GM19351 (cell line): ENCODE measurements around the gene SHOC2.

Source experiments
- ATAC-seq: cut with Tn5 transposase; IDR thresholded peaks from one replicate; pipeline ENCODE4 v1.9.1; 2021; ENCODE audit warnings: mild to moderate bottlenecking, moderate library complexity; ENCODE audit not compliant: unreplicated experiment

Gene SHOC2

DNA sequence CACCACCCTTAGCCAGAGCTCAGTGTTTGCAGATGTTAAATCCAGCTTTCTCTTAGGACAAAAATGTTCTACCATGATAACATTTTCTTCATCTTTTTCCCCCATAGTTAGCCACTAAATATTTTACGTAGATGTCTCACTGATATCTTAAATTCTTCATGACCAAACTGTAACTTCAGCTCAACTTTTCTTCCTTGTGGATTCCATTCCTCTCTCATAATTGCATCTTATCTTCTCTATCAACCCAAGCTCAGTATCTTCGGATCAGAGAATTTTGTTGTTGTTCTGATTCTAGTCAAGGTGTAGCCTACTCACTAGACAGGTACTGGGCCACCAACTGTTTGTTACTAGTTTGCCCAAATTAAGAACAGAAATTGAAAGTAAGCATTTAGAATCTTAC is 60.2 kb downstream of the SHOC2 start:
- ATAC-seq: no peak

DNA sequence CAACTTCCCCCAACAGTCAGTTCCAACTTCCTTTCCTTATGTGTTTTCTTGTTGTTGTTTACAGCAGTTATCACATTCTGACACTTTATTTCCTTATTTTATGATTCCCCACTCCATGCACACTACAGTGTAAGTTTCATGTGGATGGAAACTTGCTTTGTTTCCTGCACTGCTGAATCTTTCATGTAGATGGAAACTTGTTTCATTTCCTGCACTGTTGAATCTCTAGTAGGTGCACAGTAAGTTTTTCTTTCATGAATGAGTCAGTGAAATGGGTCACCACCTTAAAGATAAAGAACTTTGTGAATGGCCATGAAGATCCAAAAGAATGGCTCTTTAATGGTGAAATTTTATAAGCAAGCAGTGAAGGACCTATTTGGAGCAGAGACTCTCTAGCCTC is 61.4 kb downstream of the SHOC2 start:
- ATAC-seq: no peak

DNA sequence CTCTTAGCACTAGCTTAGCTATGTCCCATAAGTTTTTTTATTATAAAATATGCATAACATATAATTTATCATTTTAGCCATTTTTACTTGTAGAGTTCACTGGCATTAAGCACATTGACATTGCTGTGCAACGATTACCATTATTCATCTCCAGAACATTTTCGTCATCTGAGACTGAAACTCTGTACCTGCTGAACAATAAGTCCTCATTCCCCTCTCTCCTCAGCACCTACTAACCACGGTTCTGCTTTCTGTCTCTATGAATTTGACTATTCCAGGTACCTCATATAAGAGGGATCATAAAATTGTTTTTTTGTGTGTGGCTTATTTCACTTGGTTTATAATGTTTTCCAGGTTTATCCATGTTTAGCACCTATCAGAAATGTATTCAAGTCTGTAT is 64.1 kb downstream of the SHOC2 start:
- ATAC-seq: no peak

DNA sequence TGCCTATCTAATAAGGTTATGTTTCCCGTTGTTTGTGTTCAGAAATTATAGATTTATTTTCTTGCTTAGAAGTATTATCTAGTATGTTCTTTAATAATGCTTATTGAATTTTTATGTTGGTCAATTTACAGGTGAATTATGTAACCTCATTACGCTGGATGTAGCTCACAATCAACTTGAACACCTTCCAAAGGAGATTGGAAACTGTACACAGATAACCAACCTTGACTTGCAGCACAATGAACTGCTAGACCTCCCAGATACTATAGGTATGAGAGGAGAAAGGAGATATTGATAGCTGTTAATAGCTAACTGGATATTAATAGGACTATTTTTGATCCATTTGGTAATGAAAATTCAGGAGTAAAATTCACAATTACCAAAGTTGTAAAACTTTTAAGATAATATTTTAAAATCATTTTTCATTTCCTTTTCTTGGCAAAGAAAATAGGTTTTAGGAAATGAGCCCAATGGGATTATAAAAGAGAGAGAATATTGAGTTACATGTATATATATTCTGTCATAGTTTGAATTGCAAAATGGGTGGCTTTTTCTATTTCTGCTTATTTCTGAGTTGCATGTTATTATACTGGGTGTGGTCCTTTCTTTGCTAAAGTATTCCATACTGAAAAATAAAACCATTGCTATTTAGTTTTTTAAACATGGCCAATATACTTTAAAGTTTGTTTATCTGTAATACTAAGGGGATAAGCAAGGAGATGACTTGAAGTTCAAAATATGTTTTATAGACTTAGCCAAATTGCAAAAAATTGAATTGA is 66.3 kb downstream of the SHOC2 start:
- no peak for ATAC-seq

DNA sequence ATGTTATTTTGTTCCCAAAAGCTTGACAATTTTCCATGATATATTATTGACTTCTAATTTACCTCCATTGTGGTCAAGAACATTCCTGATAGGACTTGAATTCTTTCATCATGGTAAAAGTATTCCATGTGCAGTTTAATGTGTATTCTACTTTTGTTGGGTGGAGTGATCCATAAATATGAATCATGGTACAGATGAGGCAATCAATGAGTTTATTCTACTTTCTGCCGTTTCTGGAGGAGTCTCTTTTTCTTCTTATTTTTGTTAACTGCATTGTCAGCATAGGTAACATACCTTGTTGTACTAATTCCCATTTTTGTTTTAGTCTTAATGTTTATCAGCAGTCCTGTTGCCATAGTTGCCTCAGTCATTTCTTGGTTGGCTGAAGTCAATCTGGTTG is 69.6 kb downstream of the SHOC2 start:
- no peak for ATAC-seq

DNA sequence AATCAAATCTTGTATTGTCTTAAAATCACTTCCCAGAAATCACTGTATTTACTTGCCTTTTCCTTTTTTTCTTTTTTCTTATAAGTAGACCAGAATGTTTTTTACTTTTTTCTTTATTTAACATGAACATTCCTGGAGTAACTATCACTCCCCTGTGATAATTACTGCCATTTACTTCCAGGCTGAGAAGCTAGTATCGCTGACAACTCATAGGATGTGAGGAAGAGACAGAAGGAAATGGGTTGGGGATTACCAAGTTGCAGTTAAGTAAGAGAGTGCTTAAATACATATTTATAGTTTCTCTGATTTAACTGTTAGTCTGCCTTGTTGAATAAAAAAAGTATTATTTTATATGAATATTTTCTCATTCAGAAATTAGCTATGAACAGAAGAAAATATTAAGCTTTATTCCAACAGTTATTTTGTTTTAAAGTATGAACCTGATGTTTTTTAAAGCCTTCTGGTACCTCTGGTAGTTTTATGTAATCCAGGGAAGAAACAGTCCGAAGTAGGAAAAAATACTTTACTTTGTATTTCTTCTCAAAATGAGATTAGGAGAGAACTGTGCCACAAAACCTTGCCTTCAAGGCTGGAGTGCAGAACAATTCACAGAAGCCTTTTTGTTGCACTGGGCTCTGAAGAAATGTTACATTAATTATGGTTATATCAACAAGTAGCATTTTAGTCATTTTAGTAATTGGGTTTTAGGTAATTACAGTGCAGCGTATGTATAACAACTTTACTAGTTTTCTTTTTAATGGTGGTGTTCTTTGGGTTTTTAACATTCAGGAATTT is 72.8 kb downstream of the SHOC2 start:
- ATAC-seq: no peak

DNA sequence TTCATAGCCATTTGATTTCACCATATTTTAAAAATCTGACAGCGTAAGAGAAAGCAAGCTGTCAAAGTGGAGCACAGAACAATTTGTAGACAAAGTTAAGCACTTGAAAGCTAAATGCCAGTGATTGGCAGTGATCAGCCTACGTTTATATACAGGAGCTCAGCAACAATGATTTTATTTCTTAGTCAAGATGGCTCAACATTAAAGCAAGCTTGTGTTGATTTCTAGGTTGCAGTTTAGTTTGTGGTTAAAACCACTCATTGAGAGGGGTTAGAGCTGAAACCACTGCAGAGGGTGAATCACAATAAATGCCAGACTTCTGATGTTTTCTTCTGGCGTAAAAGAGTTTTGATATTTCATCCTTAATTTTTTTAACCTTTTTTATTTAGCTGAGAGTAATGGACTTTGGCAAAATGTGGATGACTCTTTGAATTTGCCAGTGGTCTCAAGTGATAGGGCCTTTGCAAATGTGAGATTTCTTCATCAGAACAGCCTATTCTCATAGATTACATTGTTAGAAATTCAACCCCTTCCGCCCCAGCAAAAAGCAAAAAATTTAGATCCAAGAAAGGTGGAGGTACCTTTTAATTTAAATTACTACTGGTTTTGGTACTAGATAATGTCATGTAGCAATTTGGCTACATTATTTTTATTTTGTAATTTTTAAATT is 73.8 kb downstream of the SHOC2 start:
- ATAC-seq: peak; percentile 49

DNA sequence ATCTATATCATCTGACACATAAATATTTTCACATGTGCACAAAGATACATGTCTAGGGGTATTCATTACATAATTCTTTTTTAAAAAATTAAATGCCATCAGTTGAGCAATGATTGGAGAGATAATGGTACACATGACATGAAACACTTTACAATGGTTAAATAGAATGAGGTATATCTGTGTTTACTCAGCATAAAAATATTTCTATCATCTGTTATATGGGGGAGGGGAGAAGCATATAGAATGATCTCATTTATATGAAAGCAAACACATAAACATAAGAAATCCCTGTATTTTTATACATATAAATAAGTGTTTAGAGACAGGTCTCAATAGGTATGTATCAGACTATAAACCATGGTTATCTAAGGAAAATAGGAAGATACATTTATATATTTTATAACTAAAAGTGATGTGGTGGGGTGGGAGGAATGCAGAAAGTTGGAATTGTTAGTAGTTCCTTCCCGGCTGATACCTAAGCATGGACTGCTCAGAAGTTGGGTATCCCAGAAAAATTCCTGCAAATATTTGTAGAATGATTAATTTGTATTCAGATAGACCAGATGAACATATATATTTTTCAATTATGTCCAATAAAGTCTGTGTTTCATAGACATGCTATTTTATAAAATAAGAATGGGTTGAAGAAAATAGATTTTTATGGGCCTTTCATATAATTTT is 75.1 kb downstream of the SHOC2 start:
- no peak for ATAC-seq

DNA sequence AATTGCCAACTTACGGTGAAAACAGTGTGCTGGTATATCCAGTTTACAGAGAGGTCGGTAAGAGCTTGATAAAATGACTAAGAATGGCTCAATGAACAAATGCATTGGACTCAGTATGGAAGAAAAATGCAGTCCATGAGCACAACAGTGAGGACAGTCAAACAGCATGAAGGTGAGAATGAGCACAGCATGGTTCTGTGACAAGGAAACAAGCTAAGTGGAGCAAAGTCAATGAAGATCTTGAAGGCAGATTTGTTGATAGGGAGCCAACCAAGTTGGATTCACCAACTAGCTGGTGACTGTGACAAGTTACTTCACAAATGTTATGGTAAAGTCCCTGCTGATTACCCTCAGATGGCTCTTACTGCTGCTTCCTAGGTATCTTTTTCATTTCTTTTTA is 75.9 kb downstream of the SHOC2 start:
- no peak for ATAC-seq

DNA sequence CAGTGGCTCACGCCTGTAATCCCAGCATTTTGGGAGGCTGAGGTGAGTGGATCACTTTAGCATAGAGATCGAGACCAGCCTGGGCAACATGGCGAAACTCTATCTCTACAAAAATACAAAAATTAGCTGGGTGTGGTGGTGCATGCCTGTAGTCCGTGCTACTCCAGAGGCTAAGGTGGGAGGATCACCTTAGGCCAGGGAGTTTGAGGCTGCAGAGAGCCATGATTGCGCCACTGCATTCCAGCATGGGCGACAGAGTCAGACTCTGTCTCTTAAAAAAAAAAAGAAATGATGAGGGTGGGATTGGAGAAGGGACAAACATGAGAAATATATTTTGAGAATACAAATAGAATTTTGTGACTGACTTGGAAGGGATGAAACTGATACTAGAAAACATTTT is 76.9 kb downstream of the SHOC2 start:
- no peak for ATAC-seq

DNA sequence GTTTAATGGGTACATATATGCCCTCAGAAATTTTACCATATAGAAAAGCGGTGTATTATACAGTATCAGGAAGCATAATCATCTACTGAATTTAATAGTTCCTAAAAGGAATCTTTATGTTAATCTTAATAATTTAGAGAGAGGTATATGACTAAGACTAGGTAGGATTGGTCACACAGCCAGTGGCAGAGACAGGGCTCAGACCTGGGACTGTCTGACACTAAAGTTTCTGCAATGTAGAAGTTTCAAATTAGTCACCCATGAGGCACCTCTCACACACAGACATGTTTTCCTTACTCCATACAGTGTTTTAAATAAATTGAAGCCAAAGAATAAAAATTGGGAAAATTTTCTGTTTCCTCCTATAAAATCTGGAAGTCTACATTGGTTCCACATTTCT is 84.6 kb downstream of the SHOC2 start:
- ATAC-seq: no peak

DNA sequence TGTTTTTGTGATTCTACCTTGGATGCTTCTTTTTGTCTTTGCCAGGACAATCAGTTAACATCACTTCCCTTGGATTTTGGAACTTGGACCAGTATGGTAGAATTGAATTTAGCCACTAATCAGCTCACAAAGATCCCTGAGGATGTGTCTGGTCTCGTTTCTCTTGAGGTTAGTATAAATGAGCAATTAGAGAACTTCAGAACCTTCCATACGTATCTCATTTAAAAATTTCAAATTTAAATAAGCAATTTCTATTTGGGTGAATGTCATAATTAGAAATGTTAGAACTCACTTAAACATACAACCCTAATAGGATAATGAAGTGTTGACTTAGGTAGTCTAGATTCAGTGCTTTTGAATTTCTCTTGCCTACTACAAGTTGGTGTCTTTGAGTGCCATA is 88.1 kb downstream of the SHOC2 start:
- ATAC-seq: no peak

DNA sequence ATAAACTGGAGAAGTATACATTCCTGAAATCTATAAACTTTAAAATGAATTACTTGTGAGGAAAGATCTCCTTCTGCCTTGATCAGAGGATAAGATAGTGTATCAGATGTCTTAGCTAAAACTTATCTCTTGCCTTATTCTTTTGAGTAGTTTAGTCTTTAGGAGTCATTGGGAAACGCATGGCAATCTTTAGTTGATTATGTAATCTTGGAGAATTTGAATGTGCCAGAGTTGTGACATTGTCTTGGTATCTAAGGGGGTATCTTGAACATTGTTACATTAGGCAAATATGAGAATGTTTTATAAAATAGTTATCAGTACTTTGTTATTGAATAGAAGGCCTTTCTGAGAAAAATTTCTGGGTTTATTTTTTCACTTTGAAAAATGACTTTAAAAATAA is 95.8 kb downstream of the SHOC2 start:
- ATAC-seq: no peak

DNA sequence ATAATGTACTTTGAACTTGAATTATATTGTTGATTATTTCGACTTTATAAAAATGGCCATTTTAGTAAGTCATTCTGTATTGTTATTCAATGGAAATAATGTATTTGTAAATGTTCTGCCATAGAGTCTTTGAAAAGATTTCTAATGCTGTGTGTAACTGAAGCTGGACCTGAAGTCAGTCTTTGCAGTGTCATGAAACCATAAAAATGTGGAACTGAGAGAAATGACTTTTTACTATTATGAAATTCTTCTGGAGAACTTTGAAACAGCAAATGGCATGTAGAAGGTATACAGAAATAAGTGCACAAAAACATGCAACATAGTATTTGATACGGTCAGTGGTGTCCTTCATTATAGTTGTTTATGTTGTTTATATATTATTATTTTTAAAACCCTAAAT is 97.7 kb downstream of the SHOC2 start:
- peak; percentile 66 for ATAC-seq

DNA sequence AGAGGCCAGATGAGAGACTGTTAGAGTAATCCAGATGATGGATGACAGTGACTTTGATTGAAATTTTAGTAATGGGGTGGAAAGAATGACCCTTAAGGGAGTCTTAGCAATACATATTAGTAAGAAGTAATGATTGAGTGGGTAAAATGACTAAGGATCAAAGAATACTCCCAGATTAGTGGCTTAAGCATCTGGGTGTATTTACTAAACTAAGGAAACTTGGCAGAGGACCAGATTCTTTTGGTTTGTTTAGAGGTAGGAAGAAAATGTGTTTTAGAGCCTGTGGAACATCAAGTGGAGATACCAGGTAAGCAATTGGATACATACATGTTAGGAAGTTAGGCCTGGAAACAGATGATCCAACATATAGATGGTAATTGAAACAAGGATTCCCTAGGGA is 98.6 kb downstream of the SHOC2 start:
- no peak for ATAC-seq

DNA sequence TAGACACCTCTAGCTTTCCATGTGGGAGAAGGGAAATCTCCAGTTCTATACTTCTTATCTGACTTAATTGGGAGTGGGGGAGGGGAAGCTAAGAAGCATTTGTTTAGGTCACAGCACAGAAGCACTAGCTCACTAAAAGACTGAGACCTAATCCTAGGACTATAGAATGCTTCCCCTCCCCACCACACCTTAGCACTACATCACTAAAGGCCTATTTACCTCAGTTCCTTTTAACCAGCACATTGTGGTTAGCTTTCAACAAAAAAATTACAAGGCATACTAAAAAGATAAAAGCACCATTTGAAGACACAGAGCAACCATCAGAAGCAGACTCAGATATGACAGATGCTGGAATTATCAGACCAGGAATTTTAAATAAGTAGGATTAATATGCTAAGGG is 103.7 kb downstream of the SHOC2 start:
- ATAC-seq: no peak

DNA sequence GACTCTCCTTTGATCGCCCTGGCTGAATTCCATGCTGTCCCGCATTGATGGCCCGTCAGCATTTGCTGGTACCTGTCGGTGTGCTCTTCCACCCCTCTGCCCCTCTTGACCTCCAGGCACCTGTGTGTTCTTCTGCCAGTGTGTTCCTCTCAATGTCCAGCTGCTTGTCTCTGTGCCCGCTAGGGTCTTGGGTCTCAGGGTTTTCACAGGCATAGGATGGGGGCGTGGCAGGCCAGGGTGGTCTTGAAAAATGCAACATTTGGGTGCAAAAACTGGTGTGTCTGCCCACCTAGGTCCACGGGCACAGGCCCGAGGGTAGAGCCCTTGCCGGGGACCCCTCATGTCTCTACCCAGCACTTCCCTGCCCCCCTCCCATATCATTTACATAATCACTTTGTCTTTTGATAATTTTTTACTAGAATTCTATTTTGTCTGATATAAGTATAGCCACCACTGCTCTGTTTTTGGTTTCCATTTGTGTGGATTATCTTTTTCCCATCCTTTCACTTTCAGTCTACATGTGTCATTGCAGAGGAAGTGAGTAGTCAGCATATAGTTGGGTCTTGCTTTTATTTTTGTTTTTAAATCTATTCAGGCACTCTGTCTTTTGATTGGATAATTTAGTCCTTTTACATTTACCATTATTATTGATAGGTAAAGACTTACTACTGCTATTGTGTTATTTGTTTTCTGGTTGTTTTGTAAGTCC is 110.8 kb downstream of the SHOC2 start:
- ATAC-seq: peak; percentile 71

DNA sequence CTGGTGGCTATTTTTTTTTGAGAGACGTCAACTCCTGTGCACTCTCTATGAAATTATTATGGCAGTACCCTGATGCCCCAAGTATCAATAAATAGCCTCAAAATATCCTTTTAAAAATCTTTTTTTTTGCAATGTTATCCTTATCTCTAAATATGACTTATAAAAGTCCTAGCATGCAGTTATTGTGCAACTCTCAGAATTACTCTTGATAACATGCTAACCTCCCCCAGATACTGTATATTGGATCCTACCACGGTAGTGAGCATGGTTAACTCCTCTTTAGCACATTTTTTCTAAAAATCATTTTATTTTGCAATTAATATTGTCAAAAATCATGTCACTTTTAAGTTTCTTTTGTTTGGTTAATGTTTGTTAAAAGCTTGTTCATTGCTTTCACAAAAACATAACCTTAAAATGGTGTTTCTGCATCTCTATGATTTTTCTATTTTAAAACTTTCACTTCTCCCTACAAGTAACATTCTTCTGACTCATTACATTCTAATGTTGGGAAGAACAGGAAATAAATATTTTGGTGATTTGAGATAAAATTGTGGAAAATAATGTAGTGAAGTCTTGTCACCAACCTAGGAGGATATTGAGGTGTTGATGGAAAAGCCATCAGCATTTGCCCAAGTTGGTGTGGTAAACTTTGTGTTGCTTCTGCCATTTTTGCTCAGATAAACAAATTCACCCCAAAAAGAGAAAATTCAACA is 115.3 kb downstream of the SHOC2 start:
- no peak for ATAC-seq

DNA sequence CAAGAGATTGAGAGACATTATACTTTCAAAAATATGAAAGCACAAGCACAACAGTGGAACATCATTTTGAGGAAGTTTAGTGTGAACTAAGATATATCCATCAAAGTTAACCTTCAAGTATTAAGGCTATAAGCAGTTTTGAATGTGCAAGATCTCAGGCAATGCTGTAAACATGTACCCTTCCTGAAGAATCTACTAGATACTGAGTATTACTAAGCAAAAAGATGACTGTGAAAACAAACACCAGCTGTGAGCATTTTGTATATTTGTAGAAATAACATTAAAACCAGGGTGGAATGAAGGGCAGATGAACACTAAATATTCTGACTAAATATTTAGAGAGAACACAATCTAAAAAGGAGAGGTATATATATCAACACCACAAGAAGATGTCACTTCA is 116.1 kb downstream of the SHOC2 start:
- ATAC-seq: no peak

DNA sequence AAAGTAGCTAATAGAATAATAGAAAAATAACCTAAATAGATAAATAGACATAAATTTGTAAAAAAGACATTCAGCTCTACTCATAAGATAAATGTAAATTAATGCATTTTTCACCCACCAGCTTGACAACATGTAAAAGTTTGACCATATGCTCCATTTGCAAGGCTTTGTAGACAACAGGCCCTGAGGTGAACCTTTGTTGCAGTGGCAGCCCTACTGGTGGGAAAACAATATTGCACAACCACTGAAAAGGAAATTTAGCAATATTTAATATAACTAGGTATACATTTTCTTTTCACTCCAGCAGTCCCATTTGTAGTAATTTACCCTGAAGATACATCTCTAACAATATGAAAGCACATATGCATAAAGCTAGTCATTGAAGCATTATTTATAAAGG is 118.5 kb downstream of the SHOC2 start:
- no peak for ATAC-seq
